ENCODE data around the gene TUBA1B. TPM values are rescaled to one million over a fixed set of nuclear protein-coding genes. Genes with fewer than 3 reads are reported as not detected.
A peak's percentile ranks its signal among the peaks of the same experiment; 100 is the strongest.

Gene TUBA1B
- total RNA-seq, 3 donors from 2014 or later, result 329 to 646 (median 567) TPM

DNA sequence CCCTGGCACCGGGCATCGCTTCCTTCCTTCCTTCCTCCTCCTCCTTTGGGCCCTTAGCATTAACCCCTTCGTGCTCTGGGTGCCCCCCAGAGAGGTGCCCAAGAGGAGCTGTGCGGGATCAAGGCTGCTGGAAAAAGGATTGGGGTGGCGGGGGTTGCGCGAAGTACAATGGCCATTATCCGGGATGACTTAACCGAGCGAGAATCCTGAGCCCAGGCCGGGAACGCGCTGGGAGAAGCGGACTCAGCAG lies 39.4 kb downstream of the TUBA1B start:
- Histone ChIP-seq H3K9me3 (no peaks in the 10 kb centered on the region), H3K4me1 (peaks cover 18 to 28% of the 10 kb centered on the region in 2 donors), H3K4me3 (peak overlapping the region; percentile 9 to 43 (median 27)), H3K27me3 (peaks cover 11 to 60% of the 10 kb centered on the region in 2 donors), H3K27ac (no peak overlapping the region), H3K36me3 (no peaks in the 10 kb centered on the region)
- intact Hi-C loops (cut with DNase I; ENCODE audit: low total_unique reads), result no loop called here
- TF ChIP-seq, protein P1, sequence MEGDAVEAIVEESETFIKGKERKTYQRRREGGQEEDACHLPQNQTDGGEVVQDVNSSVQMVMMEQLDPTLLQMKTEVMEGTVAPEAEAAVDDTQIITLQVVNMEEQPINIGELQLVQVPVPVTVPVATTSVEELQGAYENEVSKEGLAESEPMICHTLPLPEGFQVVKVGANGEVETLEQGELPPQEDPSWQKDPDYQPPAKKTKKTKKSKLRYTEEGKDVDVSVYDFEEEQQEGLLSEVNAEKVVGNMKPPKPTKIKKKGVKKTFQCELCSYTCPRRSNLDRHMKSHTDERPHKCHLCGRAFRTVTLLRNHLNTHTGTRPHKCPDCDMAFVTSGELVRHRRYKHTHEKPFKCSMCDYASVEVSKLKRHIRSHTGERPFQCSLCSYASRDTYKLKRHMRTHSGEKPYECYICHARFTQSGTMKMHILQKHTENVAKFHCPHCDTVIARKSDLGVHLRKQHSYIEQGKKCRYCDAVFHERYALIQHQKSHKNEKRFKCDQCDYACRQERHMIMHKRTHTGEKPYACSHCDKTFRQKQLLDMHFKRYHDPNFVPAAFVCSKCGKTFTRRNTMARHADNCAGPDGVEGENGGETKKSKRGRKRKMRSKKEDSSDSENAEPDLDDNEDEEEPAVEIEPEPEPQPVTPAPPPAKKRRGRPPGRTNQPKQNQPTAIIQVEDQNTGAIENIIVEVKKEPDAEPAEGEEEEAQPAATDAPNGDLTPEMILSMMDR (IDR thresholded peaks at IDR 0.05), result no peak
- no peak for TF ChIP-seq POLR2AphosphoS5 (IDR thresholded peaks at IDR 0.05)
- TF ChIP-seq POLR2A (IDR thresholded peaks at IDR 0.05), result no peak
- no peak for DNase-seq (ENCODE audit: low spot score in 2 of 2)

DNA sequence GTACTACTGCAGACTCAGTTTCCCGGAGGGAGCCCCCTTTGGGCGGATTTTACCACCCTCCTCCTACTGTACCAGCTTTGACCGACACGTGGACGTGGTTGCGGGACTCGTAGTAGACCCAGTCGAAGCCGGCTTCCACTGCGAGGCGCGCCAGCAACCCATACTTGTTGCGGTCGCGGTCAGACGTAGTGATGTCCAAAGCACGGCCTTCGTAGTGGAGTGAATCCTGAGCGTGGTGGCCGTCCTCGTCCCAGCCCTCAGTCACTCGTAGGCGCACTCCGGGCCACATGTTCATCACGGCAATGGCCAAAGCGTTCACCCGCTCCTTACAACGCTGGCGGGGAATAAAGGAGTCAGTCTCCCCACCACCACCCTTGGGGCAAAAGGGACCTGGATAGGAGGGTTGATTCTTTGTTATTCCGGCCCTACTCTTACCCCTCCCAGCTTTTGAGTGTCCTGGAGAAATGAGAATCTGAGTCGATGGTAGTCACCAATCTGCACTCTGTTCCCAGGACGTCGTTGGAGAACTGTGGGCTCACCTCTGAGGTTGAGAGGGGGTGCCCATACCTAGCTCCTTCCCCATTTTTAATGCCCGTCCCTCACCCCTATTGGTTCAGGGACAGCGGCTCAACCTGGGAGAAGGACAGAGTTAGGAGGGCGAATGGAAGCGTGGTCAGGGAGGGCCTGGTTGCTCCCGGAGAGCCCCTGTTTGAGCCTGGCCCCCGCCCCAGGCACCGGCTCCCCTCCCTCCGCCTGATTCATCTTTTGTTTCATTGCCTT lies 39.9 kb downstream of the TUBA1B start:
- intact Hi-C loops (cut with DNase I; ENCODE audit: low total_unique reads), result no loop called here
- Histone ChIP-seq H3K27ac (no peak overlapping the region), H3K9me3 (no peaks in the 10 kb centered on the region), H3K4me1 (peaks cover 18 to 28% of the 10 kb centered on the region in 2 donors), H3K27me3 (peaks cover 11 to 60% of the 10 kb centered on the region in 2 donors), H3K4me3 (peak overlapping the region in 1 of 3 donors; percentile 43), H3K36me3 (no peaks in the 10 kb centered on the region)
- DNase-seq (ENCODE audit: low spot score in 2 of 2), result no peak
- TF ChIP-seq POLR2A (IDR thresholded peaks at IDR 0.05), result no peak
- no peak for TF ChIP-seq POLR2AphosphoS5 (IDR thresholded peaks at IDR 0.05)
- TF ChIP-seq, protein P1 (IDR thresholded peaks at IDR 0.05), result no peak

DNA sequence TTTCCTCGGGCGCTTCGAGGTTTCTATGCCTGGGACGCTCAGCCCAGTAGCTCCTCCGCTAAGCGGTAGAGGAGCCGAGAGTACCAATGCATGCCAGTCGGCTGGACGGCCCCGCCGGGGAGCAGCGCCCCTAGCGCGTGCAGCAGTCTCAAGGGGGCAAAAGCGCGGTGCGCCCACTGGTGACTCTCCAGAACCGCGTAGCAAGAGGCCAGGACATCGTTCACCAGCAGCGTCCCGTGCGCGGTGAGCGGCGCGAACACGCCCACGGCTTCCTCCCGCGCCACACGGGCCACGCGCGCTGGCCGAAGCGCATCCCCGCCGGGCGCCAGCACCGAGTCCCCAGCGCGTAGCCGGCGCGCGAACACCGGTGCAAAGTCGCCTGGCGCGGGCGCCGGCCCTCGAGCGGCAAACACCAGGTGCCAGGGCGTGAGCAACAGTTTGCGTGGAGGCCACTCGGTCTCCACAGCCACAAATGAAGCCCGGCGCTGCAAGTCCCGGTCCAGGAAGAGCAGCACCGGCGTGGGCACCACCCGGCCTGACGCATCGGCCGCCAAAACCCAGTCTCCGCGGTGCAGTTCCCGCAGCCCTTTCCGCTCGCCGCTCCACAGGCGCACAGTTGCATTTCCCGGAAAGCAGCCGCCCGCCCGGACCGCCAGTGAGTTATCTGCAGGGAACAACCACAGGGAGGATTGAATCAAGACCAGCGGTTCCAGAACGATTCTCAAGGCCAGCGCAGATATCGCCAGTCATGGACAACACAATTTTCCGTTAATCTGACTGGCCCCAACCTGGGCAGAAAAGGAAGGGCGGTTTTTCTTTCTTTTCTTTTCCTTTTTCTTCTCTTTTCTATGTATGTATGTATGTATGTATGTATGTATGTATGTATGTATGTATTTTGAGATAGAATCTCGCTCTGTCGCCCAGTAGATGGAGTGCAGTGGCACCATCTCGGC lies 41.1 kb downstream of the TUBA1B start:
- peak overlapping the region; percentile 25 to 60 (median 33) for H3K4me3 ChIP-seq
- intact Hi-C loops (cut with DNase I; ENCODE audit: low total_unique reads), result no loop called here
- TF ChIP-seq POLR2AphosphoS5 (IDR thresholded peaks at IDR 0.05), result no peak
- TF ChIP-seq, protein P1 (IDR thresholded peaks at IDR 0.05), result no peak
- no peak for TF ChIP-seq POLR2A (IDR thresholded peaks at IDR 0.05)
- peaks cover 18 to 28% of the 10 kb centered on the region in 2 donors for H3K4me1 ChIP-seq
- H3K36me3 ChIP-seq, result no peaks in the 10 kb centered on the region
- peaks cover 11 to 60% of the 10 kb centered on the region in 2 donors for H3K27me3 ChIP-seq
- no peak overlapping the region for H3K27ac ChIP-seq
- no peaks in the 10 kb centered on the region for H3K9me3 ChIP-seq
- no peak for DNase-seq (ENCODE audit: low spot score in 2 of 2)

DNA sequence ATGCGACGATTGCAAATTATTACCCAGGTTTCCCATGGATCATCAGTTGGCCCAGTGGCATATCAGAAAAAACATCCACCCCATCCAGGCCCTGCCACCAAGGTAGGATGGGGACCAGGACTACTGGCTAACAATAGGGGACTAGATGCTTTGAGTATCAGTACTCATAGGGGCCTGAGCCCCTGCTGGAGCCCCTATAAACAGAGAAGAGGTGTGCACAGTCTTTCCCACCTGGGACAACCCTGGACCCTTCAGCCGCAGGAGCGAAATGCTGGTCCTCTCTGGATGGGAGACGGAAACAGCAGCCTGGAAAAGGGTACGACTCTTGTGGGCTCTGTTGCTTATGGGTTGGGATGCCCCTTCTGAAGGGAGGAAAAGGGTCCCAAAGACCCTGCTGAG lies 42.3 kb downstream of the TUBA1B start:
- no peaks in the 10 kb centered on the region for H3K36me3 ChIP-seq
- intact Hi-C loops (cut with DNase I; ENCODE audit: low total_unique reads), result no loop called here
- H3K4me1 ChIP-seq, result peaks cover 10 to 18% of the 10 kb centered on the region in 2 donors
- H3K27me3 ChIP-seq, result peaks cover 7 to 51% of the 10 kb centered on the region in 2 donors
- TF ChIP-seq, protein P1 (IDR thresholded peaks at IDR 0.05), result no peak
- no peak for TF ChIP-seq POLR2A (IDR thresholded peaks at IDR 0.05)
- TF ChIP-seq POLR2AphosphoS5 (IDR thresholded peaks at IDR 0.05), result no peak
- H3K27ac ChIP-seq, result no peak overlapping the region
- no peaks in the 10 kb centered on the region for H3K9me3 ChIP-seq
- DNase-seq (ENCODE audit: low spot score in 2 of 2), result no peak
- H3K4me3 ChIP-seq, result no peak overlapping the region

Data from breast epithelium (tissue), 4 donors.